ENCODE data around the gene KIF5A. TPM values are rescaled to one million over a fixed set of nuclear protein-coding genes. Genes with fewer than 3 reads are reported as not detected.
"Not testable (repeated sequence)": the region's sequence is repeated elsewhere in the genome, so short reads cannot be mapped to it uniquely, and the experiment has no call there.

The KIF5A gene
- total RNA-seq, 1 experiment from 2014 or later = not detected

- DNase-seq (ENCODE audit: low read depth) = no peak
Measured at GRCh38 chr12:57554453-57554852, 4.6 kb downstream of the KIF5A start.

- no peak for DNase-seq (ENCODE audit: low read depth)
Measured at GRCh38 chr12:57554897-57555296, 5.1 kb downstream of the KIF5A start.

DNA sequence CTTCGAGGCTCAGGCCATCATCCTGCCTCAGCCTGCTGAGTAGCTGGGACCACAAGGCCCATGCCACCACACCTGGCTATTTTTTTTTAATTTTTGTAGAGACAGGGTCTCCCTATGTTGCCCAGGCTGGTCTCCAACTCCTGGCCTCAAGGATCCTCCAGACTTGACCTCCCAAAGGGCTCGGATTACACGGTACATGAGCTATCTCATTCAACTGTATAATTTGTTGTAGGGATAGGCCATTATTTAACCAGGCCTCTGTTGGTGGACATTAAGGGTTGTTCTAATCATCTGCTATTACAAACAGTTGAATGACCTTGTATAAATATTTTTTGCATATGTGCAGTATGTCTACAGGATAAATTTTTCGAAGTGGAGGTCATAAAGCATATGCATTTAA is 9.0 kb downstream of the KIF5A start:
- no peak for DNase-seq (ENCODE audit: low read depth)

DNA sequence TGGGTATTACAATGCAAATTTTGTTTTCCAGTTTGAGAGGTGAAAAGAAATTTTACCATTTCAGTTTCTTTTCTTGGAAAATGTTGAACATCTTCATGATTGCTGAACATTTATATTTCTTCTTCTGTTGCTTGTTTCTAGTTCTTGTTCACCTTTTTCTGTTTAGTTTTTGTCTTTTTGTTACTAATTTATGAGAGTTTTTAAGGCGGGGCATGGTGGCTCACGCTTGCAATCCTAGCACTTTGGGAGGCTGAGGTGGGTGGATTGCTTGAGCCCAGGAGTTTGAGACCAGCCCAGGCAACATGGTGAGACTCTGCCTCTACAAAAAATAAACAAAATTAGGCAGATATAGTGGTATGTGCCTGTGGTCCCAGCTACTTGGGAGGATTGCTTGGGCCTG is 10.7 kb downstream of the KIF5A start:
- no peak for DNase-seq (ENCODE audit: low read depth)

DNA sequence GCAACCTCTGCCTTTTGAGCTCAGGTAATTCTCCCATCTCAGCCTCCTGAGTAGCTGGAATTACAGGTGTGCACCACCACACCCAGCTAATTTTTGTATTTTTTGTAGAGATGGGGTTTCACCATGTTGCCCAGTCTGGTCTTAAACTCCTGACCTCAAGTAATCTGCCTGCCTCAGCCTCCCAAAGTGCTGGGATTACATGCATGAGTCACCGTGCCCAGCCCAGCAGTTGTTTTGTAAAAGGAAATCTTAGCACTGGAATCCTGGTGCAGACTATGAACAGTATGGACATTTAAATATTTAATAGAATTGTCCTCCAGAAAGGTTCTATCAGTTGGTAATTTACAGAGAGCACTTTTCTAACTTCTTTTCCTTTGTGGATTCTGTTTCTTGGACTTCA is 11.3 kb downstream of the KIF5A start:
- peak; percentile 44 for DNase-seq (ENCODE audit: low read depth)

DNA sequence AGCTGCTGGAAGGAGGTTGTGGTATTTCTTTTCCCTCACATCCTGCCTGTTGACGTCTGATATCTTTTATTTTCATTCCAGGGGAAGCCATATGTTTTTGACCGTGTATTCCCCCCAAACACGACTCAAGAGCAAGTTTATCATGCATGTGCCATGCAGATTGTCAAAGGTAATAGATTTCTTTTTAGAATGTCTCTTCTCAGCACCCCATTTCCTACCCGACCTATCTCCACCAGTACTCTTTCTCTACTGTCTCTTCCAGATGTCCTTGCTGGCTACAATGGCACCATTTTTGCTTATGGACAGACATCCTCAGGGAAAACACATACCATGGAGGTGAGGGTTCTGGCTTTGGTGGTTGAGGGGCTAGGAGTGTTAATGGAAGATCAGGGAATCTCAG is 13.5 kb downstream of the KIF5A start:
- DNase-seq (ENCODE audit: low read depth) = no peak

- DNase-seq (ENCODE audit: low read depth) = no peak
Measured at GRCh38 chr12:57564178-57564740, 14.4 kb downstream of the KIF5A start.

- no peak for DNase-seq (ENCODE audit: low read depth)
Measured at GRCh38 chr12:57568838-57569237, 19.0 kb downstream of the KIF5A start.

DNA sequence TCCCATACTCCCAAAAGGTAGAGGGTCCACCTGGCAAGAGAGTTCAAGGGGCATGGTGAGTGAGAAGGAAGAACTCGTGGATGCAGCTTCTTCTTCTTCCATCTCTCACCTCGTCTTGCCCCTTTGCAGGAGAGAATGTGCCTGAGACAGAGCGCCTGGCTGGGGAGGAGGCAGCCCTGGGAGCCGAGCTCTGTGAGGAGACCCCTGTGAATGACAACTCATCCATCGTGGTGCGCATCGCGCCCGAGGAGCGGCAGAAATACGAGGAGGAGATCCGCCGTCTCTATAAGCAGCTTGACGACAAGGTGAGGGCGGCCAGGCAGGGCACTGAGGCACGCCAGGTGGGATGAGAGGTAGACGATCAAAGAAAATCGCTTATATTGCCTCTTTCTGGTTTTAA is 20.0 kb downstream of the KIF5A start:
- no peak for DNase-seq (ENCODE audit: low read depth)

- not testable (repeated sequence) for DNase-seq (ENCODE audit: low read depth)
Measured at GRCh38 chr12:57570438-57570837, 20.6 kb downstream of the KIF5A start.

DNA sequence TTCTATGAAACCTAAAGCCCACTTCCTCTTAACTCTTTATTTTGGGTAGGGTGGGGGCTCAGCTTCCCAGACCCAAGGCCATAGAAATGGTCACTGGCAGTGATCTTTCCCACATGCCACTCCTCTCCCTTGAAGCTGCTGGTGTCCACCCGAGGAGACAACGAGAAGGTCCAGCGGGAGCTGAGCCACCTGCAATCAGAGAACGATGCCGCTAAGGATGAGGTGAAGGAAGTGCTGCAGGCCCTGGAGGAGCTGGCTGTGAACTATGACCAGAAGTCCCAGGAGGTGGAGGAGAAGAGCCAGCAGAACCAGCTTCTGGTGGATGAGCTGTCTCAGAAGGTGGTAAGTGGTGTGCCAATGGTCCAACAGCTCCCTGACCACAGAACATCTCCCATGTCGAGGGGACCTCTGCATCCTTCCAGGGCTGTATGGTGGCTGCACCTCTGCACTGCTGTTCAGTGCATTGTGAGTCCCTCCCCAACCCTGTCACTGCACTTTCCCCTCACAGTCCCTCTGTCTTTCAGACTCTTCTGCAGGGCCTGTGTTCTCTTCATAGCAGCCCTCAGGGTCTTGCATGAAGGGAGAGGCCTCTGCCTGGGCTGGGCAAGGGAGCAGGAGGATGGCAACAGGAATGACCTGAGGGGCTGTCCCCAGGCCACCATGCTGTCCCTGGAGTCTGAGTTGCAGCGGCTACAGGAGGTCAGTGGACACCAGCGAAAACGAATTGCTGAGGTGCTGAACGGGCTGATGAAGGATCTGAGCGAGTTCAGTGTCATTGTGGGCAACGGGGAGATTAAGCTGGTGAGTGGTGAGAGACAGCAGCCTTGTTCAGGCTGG is 22.3 kb downstream of the KIF5A start:
- no peak for DNase-seq (ENCODE audit: low read depth)

GRCh38 chr12:57574795-57575194 is 25.0 kb downstream of the KIF5A start:
- no peak for DNase-seq (ENCODE audit: low read depth)

DNA sequence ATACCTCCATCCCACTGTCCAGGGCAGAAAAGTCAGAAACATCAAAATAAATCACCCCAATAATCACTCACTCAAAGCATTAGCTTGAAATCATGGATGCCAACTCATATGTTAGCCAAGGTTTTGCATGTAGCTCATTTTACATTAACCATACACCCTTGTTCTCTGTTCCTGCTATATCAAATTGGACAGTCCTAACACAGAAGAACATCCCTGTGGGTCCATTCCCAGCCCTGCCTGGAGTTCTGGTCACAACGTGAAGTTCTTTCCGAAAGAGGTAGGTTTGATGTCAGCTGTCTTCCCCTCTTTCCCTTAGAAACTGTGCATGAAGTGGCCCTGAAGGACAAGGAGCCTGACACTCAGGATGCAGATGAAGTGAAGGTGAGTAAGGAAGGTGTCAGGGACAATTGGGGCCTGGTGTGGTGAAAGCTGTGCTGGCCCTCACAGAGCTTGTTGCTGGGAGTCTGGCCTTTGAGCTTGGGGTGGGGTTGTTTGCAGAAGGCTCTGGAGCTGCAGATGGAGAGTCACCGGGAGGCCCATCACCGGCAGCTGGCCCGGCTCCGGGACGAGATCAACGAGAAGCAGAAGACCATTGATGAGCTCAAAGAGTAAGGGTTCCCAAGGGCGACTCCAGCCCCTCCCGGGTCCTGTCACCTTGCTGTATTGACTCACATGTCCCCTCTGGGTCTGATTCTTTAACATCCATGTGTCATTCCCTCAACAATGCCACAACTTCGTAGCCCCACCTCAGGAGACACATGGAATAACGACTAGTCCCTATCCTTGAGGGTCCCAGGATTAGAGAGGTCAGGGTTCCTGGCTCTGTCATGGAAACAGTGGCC is 26.1 kb downstream of the KIF5A start:
- DNase-seq (ENCODE audit: low read depth) = no peak

DNA sequence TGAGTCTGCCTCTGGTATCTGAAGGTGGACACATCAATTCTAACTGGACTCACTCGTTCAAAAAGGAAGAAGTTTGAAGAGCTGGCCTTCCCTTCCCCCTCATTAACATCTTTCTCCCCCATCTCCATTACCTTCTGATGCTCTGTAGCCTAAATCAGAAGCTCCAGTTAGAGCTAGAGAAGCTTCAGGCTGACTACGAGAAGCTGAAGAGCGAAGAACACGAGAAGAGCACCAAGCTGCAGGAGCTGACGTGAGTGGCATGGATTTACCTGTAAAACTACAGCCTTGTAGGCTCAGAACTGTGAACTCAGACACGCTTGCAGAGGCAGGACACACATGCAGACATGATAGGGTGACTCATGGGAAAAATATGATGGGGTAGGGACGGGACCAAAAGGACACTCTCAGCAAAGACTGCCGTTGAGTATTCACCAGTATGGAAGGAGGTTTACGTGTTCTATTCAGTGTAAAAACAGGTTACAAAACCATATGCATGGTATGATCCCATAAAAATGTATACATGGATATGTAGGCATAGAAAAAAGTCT is 26.8 kb downstream of the KIF5A start:
- peak; percentile 12 for DNase-seq (ENCODE audit: low read depth)

DNA sequence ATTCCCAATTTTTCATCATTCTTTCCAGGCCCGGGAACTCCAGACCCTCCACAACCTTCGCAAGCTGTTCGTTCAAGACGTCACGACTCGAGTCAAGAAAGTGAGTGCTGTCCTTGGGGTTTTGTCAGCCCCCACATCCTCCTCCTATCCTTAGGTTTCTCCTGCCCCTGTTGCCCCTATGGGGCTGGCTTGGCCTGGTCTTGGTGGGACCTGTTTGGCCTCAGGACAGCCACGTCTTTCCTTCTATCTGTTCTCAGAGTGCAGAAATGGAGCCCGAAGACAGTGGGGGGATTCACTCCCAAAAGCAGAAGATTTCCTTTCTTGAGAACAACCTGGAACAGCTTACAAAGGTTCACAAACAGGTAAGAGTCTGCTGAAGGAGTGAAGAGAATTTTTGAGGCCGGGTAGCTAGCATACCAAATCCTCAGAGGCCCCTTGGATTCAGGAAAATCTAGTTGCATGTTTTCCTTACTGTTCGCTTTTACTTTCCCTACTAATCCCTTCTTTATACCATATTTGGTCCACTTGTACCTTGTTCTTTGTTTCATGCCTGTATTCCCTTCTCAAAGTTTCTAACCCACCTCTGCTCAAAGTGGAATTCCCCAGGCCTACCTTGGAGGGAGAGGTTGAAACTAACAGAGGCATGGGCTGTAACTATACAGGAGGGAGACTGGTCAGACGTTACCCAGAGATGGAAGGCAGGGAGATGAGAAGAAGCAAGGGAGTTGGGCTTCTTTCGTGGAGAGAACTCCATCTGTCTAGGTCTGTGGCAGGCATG is 28.3 kb downstream of the KIF5A start:
- no peak for DNase-seq (ENCODE audit: low read depth)

GRCh38 chr12:57579011-57579410 is 29.2 kb downstream of the KIF5A start:
- no peak for DNase-seq (ENCODE audit: low read depth)

DNA sequence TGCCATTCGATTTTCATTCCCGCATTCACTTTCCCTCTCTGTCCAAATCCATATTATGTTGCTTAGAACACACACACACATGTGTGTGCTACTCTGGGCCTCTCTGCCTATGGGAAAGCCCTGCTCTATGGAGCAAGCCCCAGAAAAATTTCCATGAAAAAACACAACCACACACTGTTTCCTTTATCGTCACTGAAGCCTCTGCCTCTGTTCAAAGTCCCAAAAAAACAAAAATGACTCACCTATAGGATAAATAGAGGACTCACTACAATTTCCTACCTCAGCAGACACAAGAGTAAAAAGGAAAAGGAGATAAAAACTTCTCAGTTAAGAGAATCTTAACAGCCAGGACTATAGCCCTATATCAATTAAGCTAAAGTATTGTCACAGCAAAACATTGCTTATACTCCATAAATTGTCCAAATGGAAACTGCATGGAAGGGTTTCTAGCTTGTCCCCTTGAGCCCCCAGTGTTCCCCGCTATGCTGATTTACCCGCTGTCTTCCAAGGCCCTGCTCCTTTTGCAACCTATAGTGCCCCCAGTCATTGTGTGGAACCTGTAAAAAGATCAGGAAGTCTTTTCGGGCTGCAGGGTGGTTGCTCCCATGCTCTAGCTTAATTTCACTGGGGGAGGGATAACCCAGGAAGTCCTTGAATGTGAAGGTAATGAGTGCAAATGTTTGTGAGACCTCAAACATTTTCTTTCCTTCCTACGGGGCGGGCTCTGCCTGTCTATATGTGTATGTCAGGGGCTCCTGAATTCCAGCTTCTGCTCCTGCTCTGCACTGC is 30.0 kb downstream of the KIF5A start:
- DNase-seq (ENCODE audit: low read depth) = no peak

- no peak for DNase-seq (ENCODE audit: low read depth)
Measured at GRCh38 chr12:57580466-57580795, 30.6 kb downstream of the KIF5A start.

- no peak for DNase-seq (ENCODE audit: low read depth)
Measured at GRCh38 chr12:57581802-57582201, 32.0 kb downstream of the KIF5A start.

- no peak for DNase-seq (ENCODE audit: low read depth)
Measured at GRCh38 chr12:57582440-57582839, 32.6 kb downstream of the KIF5A start.

All from LHCN-M2 (cell line).